ENCODE results near the gene EIF6. TPM values are rescaled to one million over a fixed set of nuclear protein-coding genes. Genes with fewer than 3 reads are reported as not detected.

Gene EIF6
- total RNA-seq, 2 experiments from 2014 or later = 24.9 to 25.8 TPM

- POLR2A ChIA-PET = no interaction called here
- Mint-ChIP-seq H3K27ac (no peak overlapping the region), H3K4me3 (no peak overlapping the region), H3K4me1 (ENCODE audit: low read depth) (no peaks in the 10 kb centered on the region), H3K36me3 (ENCODE audit: low read depth) (peaks cover 54% of the 10 kb centered on the region), H3K9me3 (no peaks in the 10 kb centered on the region), H3K27me3 (peaks cover 27% of the 10 kb centered on the region)
- H3K9me3 ChIP-seq (ENCODE audit: control insufficient read depth in 1 of 2, insufficient read depth in 1 of 2, low read length in 2 of 2) = no peaks in the 10 kb centered on the region
- no peak overlapping the region for H3K4me3 ChIP-seq (ENCODE audit: low read length)
- no peaks in the 10 kb centered on the region for H3K4me1 ChIP-seq (ENCODE audit: insufficient read depth, low read length)
- intact Hi-C loops (cut with DNase I, micrococcal nuclease) = no loop called here
- DNase-seq (no peak), ATAC-seq (ENCODE audit: poor library complexity) (no peak)
- H3K27me3 ChIP-seq (ENCODE audit: control insufficient read depth in 1 of 2, insufficient read depth in 2 of 2, low read length in 2 of 2) = peaks cover 0 to 2% of the 10 kb centered on the region in 2 experiments
- no peak overlapping the region for H3K27ac ChIP-seq (ENCODE audit: low read depth in 1 of 2, low read length in 2 of 2)
- CTCF ChIA-PET = no interaction called here
- peaks cover 14% of the 10 kb centered on the region for H3K36me3 ChIP-seq (ENCODE audit: insufficient read depth, low read length)
- TF ChIP-seq CTCF (IDR thresholded peaks at IDR 0.05) = no peak
Observed at GRCh38 chr20:35235881-35236280, 48.7 kb downstream of the EIF6 start.

- Mint-ChIP-seq H3K4me1 (ENCODE audit: low read depth) (peaks cover under 1% of the 10 kb centered on the region), H3K4me3 (no peak overlapping the region), H3K27me3 (peaks cover 53% of the 10 kb centered on the region), H3K27ac (no peak overlapping the region), H3K36me3 (ENCODE audit: low read depth) (peaks cover 51% of the 10 kb centered on the region), H3K9me3 (no peaks in the 10 kb centered on the region)
- no peaks in the 10 kb centered on the region for H3K9me3 ChIP-seq (ENCODE audit: control insufficient read depth in 1 of 2, insufficient read depth in 1 of 2, low read length in 2 of 2)
- H3K4me3 ChIP-seq (ENCODE audit: low read length) = no peak overlapping the region
- POLR2A ChIA-PET = no interaction called here
- H3K36me3 ChIP-seq (ENCODE audit: insufficient read depth, low read length) = peaks cover 14% of the 10 kb centered on the region
- no peaks in the 10 kb centered on the region for H3K4me1 ChIP-seq (ENCODE audit: insufficient read depth, low read length)
- ATAC-seq (ENCODE audit: poor library complexity) (no peak), DNase-seq (no peak)
- CTCF ChIA-PET = no interaction called here
- intact Hi-C loops (cut with DNase I, micrococcal nuclease) = no loop called here
- no peak for TF ChIP-seq CTCF (IDR thresholded peaks at IDR 0.05)
- peaks cover 8 to 9% of the 10 kb centered on the region in 2 experiments for H3K27me3 ChIP-seq (ENCODE audit: control insufficient read depth in 1 of 2, insufficient read depth in 2 of 2, low read length in 2 of 2)
- no peak overlapping the region for H3K27ac ChIP-seq (ENCODE audit: low read depth in 1 of 2, low read length in 2 of 2)
Observed at GRCh38 chr20:35232575-35232974, 52.0 kb downstream of the EIF6 start.

Other genes starting within 250 kb of the EIF6 start
- gene TRPC4AP, start 192.0 kb downstream of the EIF6 start, total RNA-seq = 10 to 100 TPM; 56.3 to 60.6 TPM
- gene EDEM2, start 137.4 kb downstream of the EIF6 start, total RNA-seq = 10 to 100 TPM; 12.2 to 12.6 TPM
- gene PROCR, start 112.7 kb downstream of the EIF6 start, total RNA-seq = under 1 TPM; 0.33 to 0.61 TPM
- not detected for gene MMP24, start 58.1 kb downstream of the EIF6 start, total RNA-seq
- 10 to 100 TPM; 71.8 to 74.8 TPM for gene MMP24OS, start 6.7 kb downstream of the EIF6 start, total RNA-seq
- gene FAM83C, start 7.7 kb upstream of the EIF6 start, total RNA-seq = not detected
- 10 to 100 TPM; 18.7 to 19.9 TPM for gene UQCC1, start 127.2 kb upstream of the EIF6 start, total RNA-seq
- not detected for gene GDF5, start 153.5 kb upstream of the EIF6 start, total RNA-seq
- gene CEP250, start 170.8 kb upstream of the EIF6 start, total RNA-seq = 10 to 100 TPM; 27.6 to 33.1 TPM
- not detected for gene C20orf173, start 244.9 kb upstream of the EIF6 start, total RNA-seq